Astrocyte of the spinal cord (primary cell): ENCODE measurements around the gene ZDHHC7.
A peak's percentile ranks its signal among the peaks of the same experiment; 100 is the strongest.

ENCODE experiments used
- DNase-seq: peaks from one replicate; pipeline ENCODE4 v3.0.0; 2011; ENCODE audit warnings: low read depth, low spot score
- H3K4me3 ChIP-seq: 2 replicates; pipeline ENCODE4 v1.5.1; 2011; ENCODE audit warnings: low read depth, mild to moderate bottlenecking, low read length, moderate library complexity
- in situ Hi-C: cut with HindIII; loops from 2 replicates; pipeline ENCODE4 v1.10.0; 2017; ENCODE audit warnings: low sequenced_read_pairs
- TF ChIP-seq, protein P1 (sequence below): IDR thresholded peaks from 2 replicates; pipeline ENCODE4 v1.5.1; 2012; ENCODE audit warnings: low read depth, mild to moderate bottlenecking, low read length, inconsistent platforms

ZDHHC7 gene

GRCh38 chr16:85004587-85005205 lies 6.6 kb downstream of the ZDHHC7 start:
- peak; percentile 93 for DNase-seq
- TF ChIP-seq, protein P1, sequence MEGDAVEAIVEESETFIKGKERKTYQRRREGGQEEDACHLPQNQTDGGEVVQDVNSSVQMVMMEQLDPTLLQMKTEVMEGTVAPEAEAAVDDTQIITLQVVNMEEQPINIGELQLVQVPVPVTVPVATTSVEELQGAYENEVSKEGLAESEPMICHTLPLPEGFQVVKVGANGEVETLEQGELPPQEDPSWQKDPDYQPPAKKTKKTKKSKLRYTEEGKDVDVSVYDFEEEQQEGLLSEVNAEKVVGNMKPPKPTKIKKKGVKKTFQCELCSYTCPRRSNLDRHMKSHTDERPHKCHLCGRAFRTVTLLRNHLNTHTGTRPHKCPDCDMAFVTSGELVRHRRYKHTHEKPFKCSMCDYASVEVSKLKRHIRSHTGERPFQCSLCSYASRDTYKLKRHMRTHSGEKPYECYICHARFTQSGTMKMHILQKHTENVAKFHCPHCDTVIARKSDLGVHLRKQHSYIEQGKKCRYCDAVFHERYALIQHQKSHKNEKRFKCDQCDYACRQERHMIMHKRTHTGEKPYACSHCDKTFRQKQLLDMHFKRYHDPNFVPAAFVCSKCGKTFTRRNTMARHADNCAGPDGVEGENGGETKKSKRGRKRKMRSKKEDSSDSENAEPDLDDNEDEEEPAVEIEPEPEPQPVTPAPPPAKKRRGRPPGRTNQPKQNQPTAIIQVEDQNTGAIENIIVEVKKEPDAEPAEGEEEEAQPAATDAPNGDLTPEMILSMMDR: no peak
- in situ Hi-C loops: no loop called here
- H3K4me3 ChIP-seq: no peak overlapping the region

DNA sequence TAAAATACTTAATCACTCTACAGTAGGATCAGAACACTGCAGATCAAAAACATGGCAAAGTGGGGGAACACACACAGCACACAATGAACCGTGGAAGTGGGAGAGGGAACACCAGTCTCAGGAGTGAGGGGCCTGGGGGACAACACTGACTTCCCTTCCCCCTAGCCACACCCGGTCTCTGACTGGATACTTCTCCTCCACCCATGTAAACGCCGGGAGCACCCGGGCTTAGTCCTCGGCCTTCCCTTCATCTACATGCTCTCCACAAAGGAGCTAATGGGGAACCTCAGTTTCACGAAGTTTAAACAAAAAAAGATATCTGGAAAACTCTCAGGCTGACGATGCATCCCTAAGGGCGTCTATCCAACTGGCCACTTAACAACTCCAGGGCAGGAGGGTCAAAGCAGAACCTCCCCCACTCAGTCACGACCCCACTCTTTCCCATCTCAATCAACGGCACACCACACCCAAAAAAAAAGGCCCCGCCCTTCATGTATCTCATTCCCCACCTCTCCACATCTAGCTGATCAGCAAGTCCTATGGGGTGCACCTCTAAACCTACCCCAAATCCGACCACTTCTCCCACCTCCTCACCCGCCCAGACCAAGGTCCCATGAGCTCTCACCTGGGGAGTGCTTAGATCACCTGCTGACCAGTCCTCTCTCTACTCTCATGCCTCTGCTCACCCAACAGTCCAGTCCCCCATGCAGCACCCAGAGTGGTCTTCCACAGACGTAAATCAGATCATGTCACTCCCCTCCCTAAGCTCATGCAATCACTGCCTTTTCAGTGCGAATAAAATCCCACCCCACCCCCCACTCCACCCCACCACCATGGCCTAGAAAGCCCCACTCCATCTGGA lies 7.4 kb downstream of the ZDHHC7 start:
- no peak for DNase-seq
- H3K4me3 ChIP-seq: no peak overlapping the region
- in situ Hi-C loops: no loop called here
- TF ChIP-seq, protein P1: no peak

- DNase-seq: no peak
- TF ChIP-seq, protein P1: no peak
- no peak overlapping the region for H3K4me3 ChIP-seq
- in situ Hi-C loops: no loop called here
Observed at GRCh38 chr16:85003076-85003475, 8.3 kb downstream of the ZDHHC7 start.

GRCh38 chr16:85002608-85003007 lies 8.7 kb downstream of the ZDHHC7 start:
- no peak overlapping the region for H3K4me3 ChIP-seq
- TF ChIP-seq, protein P1: no peak
- no peak for DNase-seq
- in situ Hi-C loops: no loop called here

GRCh38 chr16:85002099-85002541 lies 9.2 kb downstream of the ZDHHC7 start:
- H3K4me3 ChIP-seq: no peak overlapping the region
- in situ Hi-C loops: no loop called here
- DNase-seq: peak; percentile 20
- TF ChIP-seq, protein P1: no peak

- no peak for DNase-seq
- TF ChIP-seq, protein P1: no peak
- in situ Hi-C loops: no loop called here
- H3K4me3 ChIP-seq: no peak overlapping the region
Observed at GRCh38 chr16:84999857-85000480, 11.4 kb downstream of the ZDHHC7 start.
